Large intestine (tissue), 3 donors: ENCODE results near the gene ATP2B3. TPM values are rescaled to one million over a fixed set of nuclear protein-coding genes. Genes with fewer than 3 reads are reported as not detected.
"Not testable (repeated sequence)": the region's sequence is repeated elsewhere in the genome, so short reads cannot be mapped to it uniquely, and the experiment has no call there.

Experiments
- DNase-seq, 2 donors: peaks; one replicate each; pipeline versions ENCODE4 v3.0.0 to v3.0.0-alpha.2; 2013
- H3K27ac ChIP-seq: one replicate; pipeline ENCODE4 v1.5.1; 2013; ENCODE audit warnings: low read length
- H3K27me3 ChIP-seq: 2 replicates; pipeline ENCODE4 v1.6.1; 2013; ENCODE audit warnings: low read length; ENCODE audit not compliant: control insufficient read depth, insufficient read depth
- H3K36me3 ChIP-seq: 2 replicates; pipeline ENCODE4 v1.6.1; 2013; ENCODE audit warnings: low read length; ENCODE audit not compliant: control insufficient read depth, insufficient read depth
- H3K4me1 ChIP-seq: one replicate; pipeline ENCODE4 v1.6.1; 2013; ENCODE audit warnings: low read length; ENCODE audit not compliant: control insufficient read depth, insufficient read depth
- H3K4me3 ChIP-seq: one replicate; pipeline ENCODE4 v1.5.1; 2013; ENCODE audit warnings: low read length
- H3K9me3 ChIP-seq: one replicate; pipeline ENCODE4 v1.6.1; 2013; ENCODE audit warnings: mild to moderate bottlenecking, low read depth, low read length, moderate library complexity; ENCODE audit not compliant: control insufficient read depth
- whole genome bisulfite sequencing: methylation state at CpG from one replicate; pipeline ENCODE4 v1.1.5; 2013; ENCODE audit warnings: low lambda C conversion rate; ENCODE audit not compliant: insufficient coverage; 5-methylcytosine and 5-hydroxymethylcytosine counted together
- polyA plus RNA-seq: library from polyadenylated mRNA; unstranded; fragments of 120-200 nt; gene quantifications from one replicate; pipeline ENCODE4 v1.2.1, GENCODE V29; 2013

Gene ATP2B3
- polyA plus RNA-seq, 1 donor: 1.6 TPM

GRCh38 chrX:153600032-153600373 lies 82.6 kb downstream of the ATP2B3 start:
- no CpG with 5 or more reads among the region's 2 CpGs for WGBS
- no peak for DNase-seq
- no peaks in the 10 kb centered on the region for H3K36me3 ChIP-seq
- H3K27me3 ChIP-seq: no peaks in the 10 kb centered on the region
- H3K27ac ChIP-seq: no peak overlapping the region
- H3K4me1 ChIP-seq: peaks cover 10% of the 10 kb centered on the region
- peak overlapping the region; percentile 59 for H3K4me3 ChIP-seq
- no peaks in the 10 kb centered on the region for H3K9me3 ChIP-seq

- Histone ChIP-seq H3K36me3 (no peaks in the 10 kb centered on the region), H3K27me3 (no peaks in the 10 kb centered on the region), H3K9me3 (no peaks in the 10 kb centered on the region), H3K4me1 (peaks cover 10% of the 10 kb centered on the region), H3K4me3 (no peak overlapping the region), H3K27ac (no peak overlapping the region)
- no CpG with 5 or more reads among the region's 7 CpGs for WGBS
- DNase-seq: no peak
These were observed 83.5 kb downstream of the ATP2B3 start for GRCh38 chrX:153600921-153601320.

GRCh38 chrX:153601511-153602110 lies 84.2 kb downstream of the ATP2B3 start:
- no peaks in the 10 kb centered on the region for H3K27me3 ChIP-seq
- no CpG with 5 or more reads among the region's 12 CpGs for WGBS
- no peak overlapping the region for H3K4me3 ChIP-seq
- no peak overlapping the region for H3K27ac ChIP-seq
- no peak for DNase-seq
- H3K4me1 ChIP-seq: peaks cover 10% of the 10 kb centered on the region
- no peaks in the 10 kb centered on the region for H3K36me3 ChIP-seq
- no peaks in the 10 kb centered on the region for H3K9me3 ChIP-seq

- H3K36me3 ChIP-seq: no peaks in the 10 kb centered on the region
- WGBS: no CpG with 5 or more reads among the region's 3 CpGs
- DNase-seq: no peak
- H3K27me3 ChIP-seq: no peaks in the 10 kb centered on the region
- peaks cover 10% of the 10 kb centered on the region for H3K4me1 ChIP-seq
- no peaks in the 10 kb centered on the region for H3K9me3 ChIP-seq
- H3K4me3 ChIP-seq: no peak overlapping the region
- no peak overlapping the region for H3K27ac ChIP-seq
These were observed 85.2 kb downstream of the ATP2B3 start for GRCh38 chrX:153602601-153603000.

- no peaks in the 10 kb centered on the region for H3K9me3 ChIP-seq
- no peaks in the 10 kb centered on the region for H3K36me3 ChIP-seq
- WGBS: no CpG with 5 or more reads among the region's 17 CpGs
- no peak overlapping the region for H3K4me3 ChIP-seq
- no peak for DNase-seq
- H3K27me3 ChIP-seq: no peaks in the 10 kb centered on the region
- no peak overlapping the region for H3K27ac ChIP-seq
- peaks cover 10% of the 10 kb centered on the region for H3K4me1 ChIP-seq
These were observed 85.8 kb downstream of the ATP2B3 start for GRCh38 chrX:153603131-153603656.

GRCh38 chrX:153604666-153605380 lies 87.4 kb downstream of the ATP2B3 start:
- H3K36me3 ChIP-seq, H3K4me3 ChIP-seq, H3K9me3 ChIP-seq, H3K27me3 ChIP-seq, DNase-seq, H3K27ac ChIP-seq, H3K4me1 ChIP-seq: not testable (repeated sequence)
- no CpG with 5 or more reads among the region's 18 CpGs for WGBS

- H3K4me3 ChIP-seq: no peak overlapping the region
- H3K27ac ChIP-seq: no peak overlapping the region
- no peaks in the 10 kb centered on the region for H3K36me3 ChIP-seq
- H3K27me3 ChIP-seq: no peaks in the 10 kb centered on the region
- no CpG with 5 or more reads among the region's 23 CpGs for WGBS
- DNase-seq: no peak
- peaks cover 2% of the 10 kb centered on the region for H3K9me3 ChIP-seq
- peaks cover 2% of the 10 kb centered on the region for H3K4me1 ChIP-seq
These were observed 89.1 kb downstream of the ATP2B3 start for GRCh38 chrX:153606503-153606902.

GRCh38 chrX:153608376-153608775 lies 90.9 kb downstream of the ATP2B3 start:
- H3K4me3 ChIP-seq: no peak overlapping the region
- H3K27ac ChIP-seq: no peak overlapping the region
- H3K27me3 ChIP-seq: no peaks in the 10 kb centered on the region
- peaks cover 2% of the 10 kb centered on the region for H3K9me3 ChIP-seq
- H3K36me3 ChIP-seq: no peaks in the 10 kb centered on the region
- H3K4me1 ChIP-seq: peaks cover 2% of the 10 kb centered on the region
- DNase-seq: no peak
- no CpG with 5 or more reads among the region's 2 CpGs for WGBS

GRCh38 chrX:153608806-153609205 lies 91.4 kb downstream of the ATP2B3 start:
- no peak for DNase-seq
- no peak overlapping the region for H3K4me3 ChIP-seq
- no CpG with 5 or more reads among the region's 4 CpGs for WGBS
- no peaks in the 10 kb centered on the region for H3K36me3 ChIP-seq
- peaks cover 2% of the 10 kb centered on the region for H3K9me3 ChIP-seq
- peaks cover 2% of the 10 kb centered on the region for H3K4me1 ChIP-seq
- no peaks in the 10 kb centered on the region for H3K27me3 ChIP-seq
- H3K27ac ChIP-seq: no peak overlapping the region

- peak; percentile 50 to 58 for DNase-seq
- Histone ChIP-seq H3K4me3 (peak overlapping the region; percentile 23), H3K4me1 (peaks cover 2% of the 10 kb centered on the region), H3K27me3 (no peaks in the 10 kb centered on the region), H3K27ac (no peak overlapping the region), H3K9me3 (peaks cover 2% of the 10 kb centered on the region), H3K36me3 (no peaks in the 10 kb centered on the region)
- WGBS: no CpG with 5 or more reads among the region's 63 CpGs
These were observed 92.7 kb downstream of the ATP2B3 start for GRCh38 chrX:153609917-153610835.
